ENCODE data around the gene TAMALIN. TPM values are rescaled to one million over a fixed set of nuclear protein-coding genes. Genes with fewer than 3 reads are reported as not detected.

Gene TAMALIN
- total RNA-seq, 1 donor from 2014 or later = 22.0 TPM

- Mint-ChIP-seq H3K4me3 (no peak overlapping the region), H3K4me1 (peaks cover 13% of the 10 kb centered on the region), H3K36me3 (no peaks in the 10 kb centered on the region), H3K27ac (no peak overlapping the region), H3K9me3 (no peaks in the 10 kb centered on the region), H3K27me3 (ENCODE audit: low read depth) (peaks cover 41% of the 10 kb centered on the region)
- no peak for TF ChIP-seq CTCF (IDR thresholded peaks at IDR 0.05; ENCODE audit: unreplicated experiment)
- no peak for DNase-seq (ENCODE audit: low spot score in 2 of 2, unreplicated experiment in 2 of 2)
Observed at GRCh38 chr12:52018433-52019112, 11.8 kb downstream of the TAMALIN start.

- Mint-ChIP-seq H3K36me3 (no peaks in the 10 kb centered on the region), H3K27ac (no peak overlapping the region), H3K27me3 (ENCODE audit: low read depth) (peaks cover 34% of the 10 kb centered on the region), H3K4me1 (peaks cover 13% of the 10 kb centered on the region), H3K4me3 (no peak overlapping the region), H3K9me3 (no peaks in the 10 kb centered on the region)
- DNase-seq (ENCODE audit: low spot score in 2 of 2, unreplicated experiment in 2 of 2) = no peak
- TF ChIP-seq CTCF (IDR thresholded peaks at IDR 0.05; ENCODE audit: unreplicated experiment) = no peak
Observed at GRCh38 chr12:52019113-52019770, 12.5 kb downstream of the TAMALIN start.

GRCh38 chr12:52020539-52021336, 14.0 kb downstream of the TAMALIN start:
- Mint-ChIP-seq H3K27me3 (ENCODE audit: low read depth) (peaks cover 34% of the 10 kb centered on the region), H3K36me3 (no peaks in the 10 kb centered on the region), H3K4me3 (no peak overlapping the region), H3K9me3 (no peaks in the 10 kb centered on the region), H3K4me1 (peaks cover 18% of the 10 kb centered on the region), H3K27ac (no peak overlapping the region)
- TF ChIP-seq CTCF (IDR thresholded peaks at IDR 0.05; ENCODE audit: unreplicated experiment) = peak; percentile 63
- DNase-seq (ENCODE audit: low spot score in 2 of 2, unreplicated experiment in 2 of 2) = peak in 1 of 2 experiments; percentile 71

GRCh38 chr12:52022841-52023181, 16.1 kb downstream of the TAMALIN start:
- no peaks in the 10 kb centered on the region for H3K9me3 Mint-ChIP-seq
- peaks cover 25% of the 10 kb centered on the region for H3K27me3 Mint-ChIP-seq (ENCODE audit: low read depth)
- no peak overlapping the region for H3K27ac Mint-ChIP-seq
- H3K36me3 Mint-ChIP-seq = no peaks in the 10 kb centered on the region
- no peak for DNase-seq (ENCODE audit: low spot score in 2 of 2, unreplicated experiment in 2 of 2)
- peaks cover 18% of the 10 kb centered on the region for H3K4me1 Mint-ChIP-seq
- TF ChIP-seq CTCF (IDR thresholded peaks at IDR 0.05; ENCODE audit: unreplicated experiment) = no peak
- H3K4me3 Mint-ChIP-seq = peak overlapping the region; percentile 63

GRCh38 chr12:52023182-52023975, 16.6 kb downstream of the TAMALIN start:
- Mint-ChIP-seq H3K36me3 (no peaks in the 10 kb centered on the region), H3K4me3 (peak overlapping the region; percentile 67), H3K27ac (peak overlapping the region; percentile 34), H3K27me3 (ENCODE audit: low read depth) (peaks cover 25% of the 10 kb centered on the region), H3K4me1 (peaks cover 18% of the 10 kb centered on the region), H3K9me3 (no peaks in the 10 kb centered on the region)
- DNase-seq (ENCODE audit: low spot score in 2 of 2, unreplicated experiment in 2 of 2) = peak; percentile 87 to 95
- TF ChIP-seq CTCF (IDR thresholded peaks at IDR 0.05; ENCODE audit: unreplicated experiment) = peak; percentile 95
